HCT116 (cell line): ENCODE results near the gene PPP2R5C. TPM values are rescaled to one million over a fixed set of nuclear protein-coding genes. Genes with fewer than 3 reads are reported as not detected.

ENCODE experiments used
- EGR1 ChIP-seq: IDR thresholded peaks from 2 replicates; pipeline ENCODE4 v1.6.1; 2012; ENCODE audit warnings: low read depth
- ELF1 ChIP-seq: IDR thresholded peaks from 2 replicates; pipeline ENCODE4 v1.6.1; 2012; ENCODE audit warnings: low read depth, borderline replicate concordance
- JUND ChIP-seq: IDR thresholded peaks from 2 replicates; pipeline ENCODE4 v1.6.1; 2012
- POLR2A ChIP-seq: IDR thresholded peaks from 2 replicates; pipeline ENCODE4 v1.7.0; 2011; ENCODE audit warnings: borderline replicate concordance; ENCODE audit not compliant: insufficient read depth, insufficient read length; ENCODE audit errors: extremely low read depth
- SRF ChIP-seq: IDR thresholded peaks from 2 replicates; pipeline ENCODE4 v1.6.1; 2012; ENCODE audit warnings: low read depth
- TCF7L2 ChIP-seq: IDR thresholded peaks from 2 replicates; pipeline ENCODE4 v1.7.0; 2011; ENCODE audit warnings: borderline replicate concordance, inconsistent platforms; ENCODE audit not compliant: insufficient read depth, insufficient read length; ENCODE audit errors: extremely low read depth
- ZFX ChIP-seq: fragments of 450-650 bp; IDR thresholded peaks from 2 replicates; pipeline ENCODE4 v1.6.1; 2017
- ZNF274 ChIP-seq: fragments of 200-500 bp; sonication (Bioruptor generic); IDR thresholded peaks from 2 replicates; pipeline ENCODE4 v1.6.1; 2014; ENCODE audit warnings: mild to moderate bottlenecking, low read depth, low read length, inconsistent platforms
- total RNA-seq: library from RNA; stranded (reverse); gene quantifications from one replicate; pipeline ENCODE4 v1.2.1, GENCODE V29; 2021; ENCODE audit not compliant: unreplicated experiment
- TF ChIP-seq, protein P1 (sequence below), 3 experiments: fragments of 200-600 bp in 1 of 3; sonication (generic) in 1 of 3; IDR thresholded peaks in 2 of 3; conservative IDR thresholded peaks in 1 of 3; 2 replicates each; pipeline ENCODE4 v1.5.1; 2012 to 2017; ENCODE audit warnings: low read depth in 2 of 3, low read length in 2 of 3, antibody characterized with exemption in 1 of 3, borderline replicate concordance in 1 of 3, control low read depth in 1 of 3, mild to moderate bottlenecking in 1 of 3, mixed read lengths in 1 of 3, mixed run types in 1 of 3, moderate library complexity in 1 of 3; ENCODE audit not compliant: insufficient read depth in 1 of 3
- TF ChIP-seq, protein P2 (sequence below): IDR thresholded peaks from 2 replicates; pipeline ENCODE4 v1.6.1; 2011; ENCODE audit warnings: mild to moderate bottlenecking, low read length, moderate library complexity; ENCODE audit not compliant: insufficient replicate concordance; ENCODE audit errors: extremely low read depth

The PPP2R5C gene
- total RNA-seq, 1 experiment from 2014 or later, result 117 TPM

DNA sequence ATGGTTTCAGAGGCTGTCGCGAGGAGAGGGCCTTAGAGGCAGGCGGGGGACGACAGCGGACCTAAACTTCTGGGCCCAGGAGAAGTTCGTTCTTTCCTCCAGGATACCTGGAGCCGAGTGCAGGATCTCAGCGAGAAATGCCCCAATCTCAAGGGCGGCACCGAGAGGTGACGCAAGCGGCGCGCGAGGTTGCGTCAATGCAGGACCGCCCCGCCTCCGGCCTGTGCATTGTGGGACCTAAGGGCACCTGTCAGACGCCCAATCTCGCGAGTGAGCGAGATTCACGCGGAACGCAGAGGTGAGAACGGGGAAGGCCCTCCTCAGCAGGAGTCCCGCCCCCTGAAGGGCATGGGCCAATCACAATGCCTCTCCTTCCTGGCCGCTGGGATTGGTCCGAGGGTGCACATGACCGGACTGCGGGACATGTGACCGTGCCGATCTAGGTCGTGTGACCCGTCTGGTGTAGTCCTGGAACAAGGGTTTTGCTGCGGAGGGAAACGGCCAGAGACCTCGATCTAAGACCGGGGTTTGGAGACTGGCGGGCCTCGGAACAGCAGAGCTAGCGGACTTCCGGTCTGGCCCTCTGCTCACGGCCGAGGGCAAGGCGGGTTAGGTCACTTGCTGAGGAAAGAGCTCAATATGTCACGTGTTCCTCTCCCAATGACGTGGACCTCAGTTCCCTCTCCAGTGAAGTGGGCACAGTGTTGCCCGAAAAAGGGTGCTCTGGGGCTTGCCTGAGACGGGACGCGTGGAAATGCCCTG is 186.6 kb downstream of the PPP2R5C start (continued):
- TF ChIP-seq TCF7L2, result peak; percentile 33
- no peak for TF ChIP-seq ZNF274
- TF ChIP-seq, protein P1, sequence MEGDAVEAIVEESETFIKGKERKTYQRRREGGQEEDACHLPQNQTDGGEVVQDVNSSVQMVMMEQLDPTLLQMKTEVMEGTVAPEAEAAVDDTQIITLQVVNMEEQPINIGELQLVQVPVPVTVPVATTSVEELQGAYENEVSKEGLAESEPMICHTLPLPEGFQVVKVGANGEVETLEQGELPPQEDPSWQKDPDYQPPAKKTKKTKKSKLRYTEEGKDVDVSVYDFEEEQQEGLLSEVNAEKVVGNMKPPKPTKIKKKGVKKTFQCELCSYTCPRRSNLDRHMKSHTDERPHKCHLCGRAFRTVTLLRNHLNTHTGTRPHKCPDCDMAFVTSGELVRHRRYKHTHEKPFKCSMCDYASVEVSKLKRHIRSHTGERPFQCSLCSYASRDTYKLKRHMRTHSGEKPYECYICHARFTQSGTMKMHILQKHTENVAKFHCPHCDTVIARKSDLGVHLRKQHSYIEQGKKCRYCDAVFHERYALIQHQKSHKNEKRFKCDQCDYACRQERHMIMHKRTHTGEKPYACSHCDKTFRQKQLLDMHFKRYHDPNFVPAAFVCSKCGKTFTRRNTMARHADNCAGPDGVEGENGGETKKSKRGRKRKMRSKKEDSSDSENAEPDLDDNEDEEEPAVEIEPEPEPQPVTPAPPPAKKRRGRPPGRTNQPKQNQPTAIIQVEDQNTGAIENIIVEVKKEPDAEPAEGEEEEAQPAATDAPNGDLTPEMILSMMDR (IDR thresholded peaks at IDR 0.05 in 2 of 3, conservative IDR thresholded peaks at IDR 0.05 in 1 of 3; ENCODE audit: borderline replicate concordance in 1 of 3, insufficient read depth in 1 of 3, low read depth in 2 of 3, low read length in 2 of 3), result no peak
- TF ChIP-seq POLR2A, result peak; percentile 93
- no peak for TF ChIP-seq ZFX
- TF ChIP-seq JUND, result no peak
- no peak for TF ChIP-seq EGR1
- TF ChIP-seq SRF, result peak; percentile 94
- TF ChIP-seq, protein P2, sequence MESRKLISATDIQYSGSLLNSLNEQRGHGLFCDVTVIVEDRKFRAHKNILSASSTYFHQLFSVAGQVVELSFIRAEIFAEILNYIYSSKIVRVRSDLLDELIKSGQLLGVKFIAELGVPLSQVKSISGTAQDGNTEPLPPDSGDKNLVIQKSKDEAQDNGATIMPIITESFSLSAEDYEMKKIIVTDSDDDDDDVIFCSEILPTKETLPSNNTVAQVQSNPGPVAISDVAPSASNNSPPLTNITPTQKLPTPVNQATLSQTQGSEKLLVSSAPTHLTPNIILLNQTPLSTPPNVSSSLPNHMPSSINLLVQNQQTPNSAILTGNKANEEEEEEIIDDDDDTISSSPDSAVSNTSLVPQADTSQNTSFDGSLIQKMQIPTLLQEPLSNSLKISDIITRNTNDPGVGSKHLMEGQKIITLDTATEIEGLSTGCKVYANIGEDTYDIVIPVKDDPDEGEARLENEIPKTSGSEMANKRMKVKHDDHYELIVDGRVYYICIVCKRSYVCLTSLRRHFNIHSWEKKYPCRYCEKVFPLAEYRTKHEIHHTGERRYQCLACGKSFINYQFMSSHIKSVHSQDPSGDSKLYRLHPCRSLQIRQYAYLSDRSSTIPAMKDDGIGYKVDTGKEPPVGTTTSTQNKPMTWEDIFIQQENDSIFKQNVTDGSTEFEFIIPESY, result peak; percentile 99
- no peak for TF ChIP-seq ELF1
